Fibroblast of the conjunctiva (primary cell): ENCODE data around the gene SPDYE6.
A peak's percentile ranks its signal among the peaks of the same experiment; 100 is the strongest.
"Not testable (repeated sequence)": the region's sequence is repeated elsewhere in the genome, so short reads cannot be mapped to it uniquely, and the experiment has no call there.

Experiments used
- DNase-seq: peaks from one replicate; pipeline ENCODE4 v3.0.0-alpha.2; 2010; ENCODE audit warnings: low read depth

SPDYE6 gene

DNA sequence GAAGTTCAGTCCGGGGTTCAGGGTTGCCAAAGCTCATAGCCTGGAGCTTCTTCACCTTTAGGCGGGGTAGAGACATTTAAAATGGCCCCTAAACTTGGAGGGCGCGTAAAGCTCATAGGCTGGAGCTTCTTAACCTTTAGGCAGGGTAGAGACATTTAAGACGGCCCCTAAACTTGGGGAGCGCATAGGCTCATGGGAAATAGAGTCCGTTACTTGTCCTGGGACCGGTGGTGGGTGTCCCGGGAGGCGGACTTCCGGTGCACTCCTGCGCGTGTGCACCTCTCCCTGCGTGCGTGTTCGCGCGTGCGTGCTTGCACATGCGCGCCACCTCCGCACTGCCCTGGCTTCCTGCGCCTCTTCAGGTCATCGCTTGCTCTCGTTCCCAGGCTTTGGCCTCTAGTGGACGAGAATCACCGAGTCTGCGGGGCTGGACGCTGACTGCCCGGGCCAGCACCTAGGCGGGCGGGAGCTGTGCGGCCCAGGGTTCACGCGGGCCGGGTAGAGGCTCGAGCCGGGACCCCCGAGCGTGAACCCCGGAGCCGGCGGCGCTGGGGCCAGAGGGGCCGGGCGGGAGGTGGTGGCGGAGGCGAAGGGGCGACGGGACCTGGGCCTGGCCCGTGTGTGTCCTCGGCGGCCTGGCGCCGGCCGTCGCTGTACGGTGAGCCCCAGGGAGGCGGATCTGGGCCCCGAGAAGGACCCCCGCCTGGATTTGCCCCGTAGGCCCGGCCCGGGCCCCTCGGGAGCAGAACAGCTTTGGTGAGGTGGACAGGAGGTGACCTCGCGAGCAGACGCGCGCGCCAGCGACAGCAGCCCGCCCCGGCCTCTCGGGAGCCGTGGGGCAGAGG, 7.5 kb upstream of the SPDYE6 start:
- DNase-seq = peak; percentile 97

- DNase-seq = not testable (repeated sequence)
Observed at GRCh38 chr7:102346983-102347382, 9.3 kb downstream of the SPDYE6 start.

DNA sequence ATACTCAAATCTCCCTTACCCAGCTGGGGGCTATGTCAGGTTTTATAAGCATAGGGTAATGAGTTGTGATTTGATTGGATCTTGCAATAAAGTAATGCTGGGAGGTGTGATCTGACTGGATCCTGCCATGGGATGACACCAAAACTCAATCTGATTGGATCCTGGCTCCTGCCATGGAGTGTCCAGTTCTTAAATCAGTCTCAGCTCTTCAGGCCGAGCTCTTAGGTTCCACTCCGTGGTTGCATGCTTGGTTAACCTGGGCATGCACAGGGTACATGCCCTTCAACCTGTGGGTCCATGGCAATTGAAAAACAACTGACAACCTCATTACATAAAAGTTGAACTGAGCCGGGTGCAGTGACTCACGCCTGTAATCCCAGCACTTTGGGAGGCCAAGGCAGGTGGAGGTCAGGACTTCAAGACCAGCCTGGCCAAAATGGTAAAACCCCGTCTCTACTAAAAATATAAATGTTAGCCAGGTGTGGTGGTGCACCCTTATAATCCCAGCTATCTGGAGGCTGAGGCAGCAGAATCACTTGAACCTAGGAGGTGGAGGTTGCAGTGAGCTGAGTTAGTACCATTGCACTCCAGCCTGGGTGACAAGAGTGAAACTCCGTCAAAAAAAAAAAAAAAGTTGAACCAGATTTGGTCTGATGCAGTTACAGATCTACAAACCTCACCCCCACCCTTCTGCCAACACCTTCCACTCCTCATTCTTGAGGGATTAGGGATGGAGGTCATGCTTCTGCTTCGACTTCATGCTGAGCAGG, 15.5 kb downstream of the SPDYE6 start:
- not testable (repeated sequence) for DNase-seq

DNA sequence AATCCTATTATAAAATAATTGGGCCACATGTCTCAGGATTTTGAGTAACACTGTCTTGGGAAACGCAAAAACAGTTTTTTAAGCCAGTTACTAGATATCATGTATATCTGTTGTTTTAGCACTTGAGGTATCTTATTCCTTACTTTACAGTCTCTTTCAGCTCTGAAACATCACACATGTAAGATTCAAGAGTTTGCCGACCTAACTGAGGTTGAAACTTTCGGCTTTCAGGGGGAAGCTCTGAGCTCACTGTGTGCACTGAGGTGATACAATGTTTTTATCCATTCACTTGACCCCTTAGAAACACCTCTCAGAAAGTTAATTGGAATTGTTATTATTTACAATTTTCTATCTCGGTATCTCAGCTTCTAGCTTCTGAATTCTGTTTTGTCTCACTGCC, 18.8 kb downstream of the SPDYE6 start:
- DNase-seq = not testable (repeated sequence)

DNA sequence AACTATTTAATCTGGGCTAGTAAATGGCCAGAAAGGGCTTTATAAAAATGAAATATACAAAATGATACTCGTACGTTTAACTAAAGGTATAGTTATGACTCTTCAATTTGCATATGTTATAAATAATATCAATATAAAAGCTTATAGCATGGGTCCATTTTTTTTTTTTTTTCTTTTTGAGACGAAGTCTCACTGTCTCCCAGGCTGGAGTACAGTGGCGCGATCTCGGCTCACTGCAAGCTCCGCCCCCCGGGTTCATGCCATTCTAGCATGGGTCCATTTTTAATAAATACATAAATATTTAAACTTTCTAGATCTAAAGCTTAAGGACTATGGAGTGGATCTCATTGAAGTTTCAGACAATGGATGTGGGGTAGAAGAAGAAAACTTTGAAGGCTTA, 19.2 kb downstream of the SPDYE6 start:
- DNase-seq = not testable (repeated sequence)

GRCh38 chr7:102335574-102335973, 20.7 kb downstream of the SPDYE6 start:
- DNase-seq = not testable (repeated sequence)

DNA sequence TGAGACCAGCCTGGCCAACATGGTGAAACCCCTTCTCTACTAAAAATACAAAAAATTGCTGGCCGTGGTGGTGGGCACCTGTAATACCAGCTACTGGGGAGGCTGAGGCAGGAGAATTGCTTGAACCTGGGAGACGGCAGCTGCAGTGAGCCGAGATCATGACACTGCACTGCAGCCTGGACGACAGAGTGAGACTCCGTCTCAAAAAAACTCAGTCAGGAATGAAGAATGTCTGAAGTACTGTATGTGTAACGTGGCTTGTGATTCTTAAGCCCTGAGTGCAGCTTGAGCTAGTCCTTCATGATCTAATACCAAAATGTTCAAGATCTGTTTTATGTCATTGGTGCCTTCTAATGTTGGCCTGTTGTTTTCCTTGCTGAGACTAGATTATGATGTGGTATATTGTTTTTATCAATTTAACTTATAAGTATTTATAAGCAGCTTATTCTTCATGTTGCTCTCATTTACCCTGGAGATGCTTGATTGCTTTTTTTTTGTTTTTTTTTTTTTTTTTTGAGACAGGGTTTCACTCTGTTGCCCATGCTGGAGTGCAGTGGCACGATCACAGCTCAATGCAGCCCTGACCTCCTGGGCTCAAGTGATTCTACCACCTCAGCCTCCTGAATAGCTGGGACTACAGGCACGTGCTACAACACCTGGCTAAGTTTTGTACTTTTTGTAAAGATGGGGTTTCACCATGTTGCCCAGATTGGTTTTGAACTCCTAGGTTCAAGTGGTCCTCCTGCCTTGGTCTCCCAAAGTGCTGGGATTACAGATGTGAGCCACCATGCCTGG, 25.4 kb downstream of the SPDYE6 start:
- not testable (repeated sequence) for DNase-seq

DNA sequence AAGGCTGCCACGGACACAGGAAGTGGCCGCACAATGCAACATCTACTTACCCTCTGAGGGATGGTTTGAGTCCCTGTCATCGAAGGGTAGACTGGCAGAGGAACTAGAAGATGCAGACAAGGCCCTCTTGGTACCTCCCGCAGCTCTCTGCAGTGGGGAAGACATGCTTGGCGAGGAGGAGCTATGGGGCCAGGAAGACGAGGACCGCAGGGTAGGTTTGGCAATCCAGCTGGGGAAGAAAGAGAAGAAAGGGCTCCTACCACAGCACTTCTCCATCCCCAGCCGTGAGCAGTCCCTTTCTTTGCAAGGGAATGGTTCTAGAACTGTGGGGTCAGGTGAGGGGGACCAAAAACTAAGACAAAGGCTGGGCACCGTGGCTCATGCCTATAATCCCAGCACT, 26.9 kb downstream of the SPDYE6 start:
- DNase-seq = not testable (repeated sequence)

DNA sequence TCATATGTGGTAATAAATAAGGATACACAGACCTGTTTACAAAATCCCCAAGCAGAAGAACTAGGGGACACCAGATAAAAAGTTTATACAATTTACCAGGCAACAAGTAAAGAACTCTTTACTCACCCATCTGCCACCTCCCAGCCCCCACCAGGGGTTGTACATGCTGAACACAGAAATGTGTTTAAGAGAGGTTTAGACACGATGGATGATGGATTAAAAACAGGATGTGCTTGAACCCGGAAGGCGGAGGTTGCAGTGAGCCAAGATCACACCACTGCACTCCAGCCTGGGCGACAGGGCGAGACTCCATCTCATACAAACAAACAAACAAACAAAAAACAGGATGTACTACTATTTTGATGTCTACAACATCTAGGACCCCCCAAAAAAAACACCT, 27.4 kb downstream of the SPDYE6 start:
- not testable (repeated sequence) for DNase-seq

- DNase-seq = not testable (repeated sequence)
Observed at GRCh38 chr7:102327183-102327582, 29.1 kb downstream of the SPDYE6 start.

GRCh38 chr7:102326157-102326889, 29.9 kb downstream of the SPDYE6 start:
- no peak for DNase-seq

- not testable (repeated sequence) for DNase-seq
Observed at GRCh38 chr7:102325106-102325505, 31.1 kb downstream of the SPDYE6 start.

DNA sequence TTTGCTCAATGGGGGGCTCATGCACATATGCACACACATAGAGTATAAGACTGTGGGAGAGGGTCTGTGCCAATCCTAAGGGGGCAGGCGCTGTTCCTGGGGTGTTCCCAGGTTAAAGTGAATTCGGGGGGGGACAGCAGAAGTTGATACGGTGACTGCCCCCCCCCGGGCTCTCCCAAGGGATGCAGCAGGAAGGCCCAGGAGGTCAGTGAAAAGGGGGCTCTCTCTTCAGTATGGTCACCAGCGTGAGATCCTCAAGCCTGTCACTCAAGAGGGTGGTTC, 32.4 kb downstream of the SPDYE6 start:
- no peak for DNase-seq

- no peak for DNase-seq
Observed at GRCh38 chr7:102322202-102322715, 34.0 kb downstream of the SPDYE6 start.

GRCh38 chr7:102321351-102322201, 34.7 kb downstream of the SPDYE6 start:
- DNase-seq = no peak

GRCh38 chr7:102320601-102321350, 35.5 kb downstream of the SPDYE6 start:
- no peak for DNase-seq

GRCh38 chr7:102320181-102320580, 36.1 kb downstream of the SPDYE6 start:
- no peak for DNase-seq

- no peak for DNase-seq
Observed at GRCh38 chr7:102319671-102320070, 36.6 kb downstream of the SPDYE6 start.

- DNase-seq = no peak
Observed at GRCh38 chr7:102318482-102318971, 37.7 kb downstream of the SPDYE6 start.
